RWPE2 (cell line): Measurements from ENCODE around the gene RBBP6.

ENCODE experiments used
- ATAC-seq: fragments of 200-7000 bp; cut with Tn5 transposase; 3 replicates; pipeline ENCODE4 v1.9.1; 2021; ENCODE audit warnings: low read depth
- DNase-seq: peaks from one replicate; pipeline ENCODE4 v3.0.0-alpha.2; 2020; ENCODE audit warnings: low spot score
- H3K27ac ChIP-seq: fragments of 450-650 bp; 2 replicates; pipeline ENCODE4 v1.5.1; 2017; ENCODE audit warnings: mild to moderate bottlenecking; ENCODE audit not compliant: poor library complexity, severe bottlenecking
- H3K27me3 ChIP-seq: fragments of 250-450 bp; sonication (Bioruptor Pico); 2 replicates; pipeline ENCODE4 v1.5.1; 2021; ENCODE audit warnings: mild to moderate bottlenecking, moderate library complexity; ENCODE audit not compliant: insufficient read depth, poor library complexity, severe bottlenecking
- H3K36me3 ChIP-seq: fragments of 250-450 bp; sonication (Bioruptor Pico); 2 replicates; pipeline ENCODE4 v1.5.1; 2020; ENCODE audit warnings: low read depth, mild to moderate bottlenecking, moderate library complexity
- H3K4me1 ChIP-seq: fragments of 250-450 bp; sonication (Bioruptor Pico); 2 replicates; pipeline ENCODE4 v1.5.1; 2021; ENCODE audit warnings: mild to moderate bottlenecking, moderate library complexity; ENCODE audit not compliant: insufficient read depth, poor library complexity, severe bottlenecking
- H3K4me3 ChIP-seq: fragments of 250-450 bp; sonication (Bioruptor Pico); 2 replicates; pipeline ENCODE4 v1.5.1; 2021; ENCODE audit warnings: mild to moderate bottlenecking, moderate library complexity; ENCODE audit not compliant: severe bottlenecking
- H3K9me3 ChIP-seq: fragments of 250-450 bp; sonication (Bioruptor Pico); 2 replicates; pipeline ENCODE4 v1.5.1; 2021; ENCODE audit warnings: mild to moderate bottlenecking, moderate library complexity; ENCODE audit not compliant: severe bottlenecking
- CTCF ChIP-seq: fragments of 450-650 bp; IDR thresholded peaks from one replicate; pipeline ENCODE4 v1.5.1; 2017; ENCODE audit warnings: mild to moderate bottlenecking, moderate library complexity; ENCODE audit not compliant: poor library complexity, severe bottlenecking

RBBP6 gene

GRCh38 chr16:24514096-24514495 is 25.3 kb upstream of the RBBP6 start:
- H3K9me3 ChIP-seq, result no peaks in the 10 kb centered on the region
- no peak overlapping the region for H3K4me3 ChIP-seq
- no peak overlapping the region for H3K27ac ChIP-seq
- no peak for DNase-seq
- no peak for TF ChIP-seq CTCF
- no peak for ATAC-seq
- H3K36me3 ChIP-seq, result no peaks in the 10 kb centered on the region
- H3K27me3 ChIP-seq, result no peaks in the 10 kb centered on the region
- peaks cover 5% of the 10 kb centered on the region for H3K4me1 ChIP-seq

- Histone ChIP-seq H3K9me3 (no peaks in the 10 kb centered on the region), H3K27me3 (no peaks in the 10 kb centered on the region), H3K27ac (no peak overlapping the region), H3K4me1 (peaks cover 5% of the 10 kb centered on the region), H3K4me3 (no peak overlapping the region), H3K36me3 (no peaks in the 10 kb centered on the region)
- no peak for DNase-seq
- ATAC-seq, result no peak
- no peak for TF ChIP-seq CTCF
These were observed 24.2 kb upstream of the RBBP6 start for GRCh38 chr16:24515186-24515585.

DNA sequence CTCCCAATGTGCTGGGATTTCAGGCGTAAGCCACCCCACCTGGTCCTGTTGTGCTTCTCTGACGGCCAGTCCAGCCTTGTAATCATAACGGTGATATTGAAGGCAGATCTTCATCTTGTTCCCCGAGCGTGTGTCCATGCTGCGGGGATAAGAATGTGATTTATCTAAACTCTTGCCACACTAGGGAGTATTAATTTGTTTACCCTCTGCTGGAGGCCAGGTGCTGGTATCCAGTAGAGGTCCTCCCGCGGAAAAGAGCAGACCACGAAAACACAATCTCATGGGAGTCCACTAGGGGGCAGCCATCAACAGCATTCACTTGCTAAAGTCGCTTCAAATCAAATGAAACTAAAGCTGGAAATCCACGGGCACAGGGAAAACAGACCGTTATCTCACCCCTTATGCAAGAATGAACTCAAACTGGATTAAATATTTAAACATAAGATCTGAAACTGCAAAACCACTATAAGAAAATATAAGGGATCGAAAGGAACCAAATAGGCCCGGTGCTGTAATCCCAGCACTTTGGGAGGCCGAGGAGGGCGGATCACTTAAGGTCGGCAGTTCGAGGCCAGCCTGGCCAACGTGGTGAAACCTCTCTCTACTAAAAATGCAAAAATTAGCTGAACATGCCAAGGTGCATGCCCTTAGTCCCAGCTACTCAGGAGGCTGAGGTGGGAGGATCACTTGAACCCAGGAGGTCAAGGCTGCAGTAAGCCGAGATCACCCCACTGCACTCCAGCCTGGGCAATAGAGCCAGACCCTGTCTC is 22.3 kb upstream of the RBBP6 start:
- Histone ChIP-seq H3K9me3 (no peaks in the 10 kb centered on the region), H3K36me3 (no peaks in the 10 kb centered on the region), H3K27ac (no peak overlapping the region), H3K4me1 (peaks cover 5% of the 10 kb centered on the region), H3K4me3 (no peak overlapping the region), H3K27me3 (no peaks in the 10 kb centered on the region)
- no peak for DNase-seq
- ATAC-seq, result peak; percentile 83
- peak; percentile 96 for TF ChIP-seq CTCF

GRCh38 chr16:24518498-24518897 is 20.9 kb upstream of the RBBP6 start:
- H3K4me1 ChIP-seq, result peaks cover 5% of the 10 kb centered on the region
- no peaks in the 10 kb centered on the region for H3K36me3 ChIP-seq
- no peak for DNase-seq
- H3K9me3 ChIP-seq, result no peaks in the 10 kb centered on the region
- H3K27me3 ChIP-seq, result no peaks in the 10 kb centered on the region
- no peak for ATAC-seq
- H3K27ac ChIP-seq, result no peak overlapping the region
- H3K4me3 ChIP-seq, result no peak overlapping the region
- TF ChIP-seq CTCF, result no peak

GRCh38 chr16:24520983-24521382 is 18.4 kb upstream of the RBBP6 start:
- H3K4me1 ChIP-seq, result peaks cover 11% of the 10 kb centered on the region
- H3K4me3 ChIP-seq, result no peak overlapping the region
- H3K27ac ChIP-seq, result no peak overlapping the region
- DNase-seq, result no peak
- no peak for TF ChIP-seq CTCF
- H3K27me3 ChIP-seq, result no peaks in the 10 kb centered on the region
- H3K9me3 ChIP-seq, result no peaks in the 10 kb centered on the region
- no peak for ATAC-seq
- H3K36me3 ChIP-seq, result no peaks in the 10 kb centered on the region
